Stimulated activated CD8-positive, alpha-beta memory T cell treated with anti-CD3 and anti-CD28 coated beads, Interleukin-4, amount 100 ng/mL, for 4 hours (primary cell): Measurements from ENCODE around the gene LCNL1.
"Not testable (repeated sequence)": the region's sequence is repeated elsewhere in the genome, so short reads cannot be mapped to it uniquely, and the experiment has no call there.

ENCODE experiments used
- DNase-seq, 2 donors: peaks; one replicate each; pipeline ENCODE4 v3.0.0-alpha.2; 2020; ENCODE audit warnings: low read depth in 2 of 2, low spot score in 1 of 2

Gene LCNL1

GRCh38 chr9:136991993-136992818, 9.4 kb downstream of the LCNL1 start, which contains the start of gene PAXX:
Gene PAXX, plus strand, starts transcription at chr9:136992422. Its CDS starts 22 bp downstream, at chr9:136992444.
- DNase-seq = peak; percentile 82 to 87

GRCh38 chr9:136992819-136993369, 10.1 kb downstream of the LCNL1 start:
- no peak for DNase-seq

GRCh38 chr9:136994180-136994887, 11.5 kb downstream of the LCNL1 start:
- no peak for DNase-seq

GRCh38 chr9:136994888-136995230, 12.1 kb downstream of the LCNL1 start:
- DNase-seq = no peak

DNA sequence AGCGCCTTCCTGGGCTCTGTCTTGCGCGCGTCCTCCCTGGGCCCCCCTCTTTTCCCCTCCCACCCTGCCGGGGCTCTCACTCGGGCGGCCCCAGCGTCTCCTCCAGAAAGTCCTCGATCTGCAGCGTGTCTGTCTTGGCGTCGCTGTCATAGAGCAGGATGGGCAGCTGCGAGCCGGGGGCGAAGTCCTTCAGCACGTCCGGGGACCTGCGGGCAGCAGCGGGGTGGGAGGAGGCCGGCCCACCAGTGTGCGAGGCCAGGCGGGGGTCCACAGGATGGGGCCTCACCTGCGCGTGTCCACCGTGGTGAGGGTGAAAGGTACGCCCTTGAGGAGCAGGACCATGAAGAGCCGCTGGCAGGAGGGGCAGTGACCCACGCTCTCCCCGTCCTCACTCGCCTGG, 12.6 kb downstream of the LCNL1 start:
- no peak for DNase-seq

DNA sequence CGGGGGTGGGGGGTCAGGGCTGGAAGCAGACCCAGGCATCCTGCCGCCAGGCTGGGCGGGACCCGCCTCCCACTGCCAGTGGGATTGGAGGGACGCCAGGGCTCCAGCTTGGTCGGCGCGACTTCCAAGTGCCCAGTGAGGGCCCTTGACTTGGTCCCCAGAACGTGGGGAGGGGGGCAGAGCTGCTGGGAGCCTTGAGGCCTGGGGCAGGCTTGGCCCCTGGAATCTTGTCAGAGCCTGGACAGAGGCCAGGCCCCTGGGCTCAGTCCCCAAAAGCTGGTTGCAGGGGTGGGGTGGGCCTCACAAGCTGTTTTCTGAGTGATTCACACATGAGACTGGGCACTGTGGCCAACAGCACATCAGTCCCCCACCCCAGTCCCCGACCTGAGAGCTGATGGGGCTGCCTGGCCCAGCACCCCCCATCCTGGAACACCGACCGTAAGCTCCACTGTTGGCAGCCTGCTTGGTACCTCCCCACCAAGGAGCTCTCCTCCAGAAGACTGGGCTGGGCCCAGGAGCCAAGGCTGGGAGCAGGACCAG, 13.0 kb downstream of the LCNL1 start:
- no peak for DNase-seq

DNA sequence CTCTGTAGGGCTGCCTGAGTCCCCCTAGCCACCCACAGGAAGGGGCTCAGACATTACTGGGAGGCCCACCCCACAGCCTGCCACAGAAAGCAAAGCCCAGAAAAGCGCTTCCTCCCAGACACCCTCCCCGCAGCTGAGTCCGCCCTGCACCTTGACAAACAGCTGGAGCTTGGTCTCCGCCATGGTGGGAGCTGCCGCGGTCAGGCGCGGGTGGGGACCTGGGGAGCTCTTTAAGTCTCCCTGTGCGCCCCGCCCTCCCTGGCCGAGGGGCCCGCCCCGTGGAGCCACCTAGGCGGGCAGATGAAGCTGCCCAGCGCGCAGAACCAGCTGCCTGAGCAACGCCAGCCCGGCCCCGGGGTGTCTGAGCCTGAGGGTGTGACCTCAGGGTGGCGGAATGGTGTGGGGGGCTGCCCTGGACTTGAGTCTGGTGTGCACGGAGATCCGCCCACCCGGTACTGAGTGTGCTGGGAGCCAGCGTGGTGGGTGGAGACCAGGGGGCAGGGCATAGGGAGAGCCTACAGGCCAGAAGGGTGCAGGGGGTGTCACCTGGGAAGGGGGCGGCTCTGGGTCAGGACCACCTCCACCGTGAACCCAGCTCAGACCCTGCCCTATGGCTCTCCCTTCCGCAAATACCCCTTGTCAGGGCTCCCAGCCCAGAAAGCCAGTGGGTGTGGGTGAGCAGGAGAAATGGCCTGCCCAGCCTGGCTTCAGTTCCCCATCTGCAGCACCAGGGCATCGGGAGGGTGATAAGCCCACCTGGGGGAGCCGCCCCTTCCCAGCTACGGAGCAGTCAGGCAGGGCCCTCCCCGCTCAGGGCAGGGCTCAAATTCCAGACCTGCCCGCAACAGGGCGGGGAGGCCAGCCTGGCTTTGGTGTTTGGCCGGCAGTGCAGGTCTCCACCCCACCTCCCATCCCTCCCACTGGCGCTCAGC, 13.8 kb downstream of the LCNL1 start, which contains the start of gene CLIC3:
TSS of gene CLIC3 (minus strand) at position 208 of the 932 bp plus-strand sequence. CDS start at position 183, 25 bp downstream.
- peak in 1 of 2 donors; percentile 42 for DNase-seq

- DNase-seq = no peak
Measured at GRCh38 chr9:136997371-136997770, 14.6 kb downstream of the LCNL1 start.

GRCh38 chr9:136997830-136998234, 15.0 kb downstream of the LCNL1 start:
- DNase-seq = no peak

DNA sequence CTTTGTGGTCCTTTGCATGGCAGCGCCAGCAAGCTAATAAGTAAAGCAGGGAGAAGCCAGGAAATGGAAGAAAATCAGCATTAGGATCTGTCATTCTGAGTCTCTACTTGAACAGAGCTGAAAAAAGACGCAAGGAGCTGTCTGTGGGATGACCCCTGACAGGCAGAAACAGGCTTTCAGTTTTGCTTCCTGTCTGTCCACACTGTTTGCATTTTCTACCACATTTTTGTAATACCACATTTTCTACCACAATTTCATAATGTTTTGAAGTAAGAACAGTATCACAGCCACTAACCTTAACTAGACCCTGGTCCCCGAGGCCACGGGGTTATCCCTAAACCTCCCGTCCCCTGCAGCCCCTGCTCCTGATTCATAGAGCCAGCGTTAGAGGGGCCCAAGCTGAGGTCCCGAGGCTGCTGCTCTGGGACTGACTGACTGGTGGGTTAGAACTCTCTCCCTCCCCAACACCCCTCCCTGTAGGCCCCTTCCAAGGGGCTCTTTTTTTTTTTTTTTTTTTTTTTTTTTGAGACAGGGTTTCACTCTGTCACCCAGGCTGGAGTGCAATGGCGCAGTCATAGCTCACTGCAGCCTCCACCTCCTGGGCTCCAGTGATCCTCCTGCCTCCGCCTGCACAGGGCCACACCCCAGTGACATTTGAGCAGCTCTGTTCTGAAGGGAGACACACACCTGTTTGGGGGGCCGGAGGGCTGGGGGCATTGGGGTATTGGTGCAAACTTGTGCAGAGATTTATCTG, 17.6 kb downstream of the LCNL1 start:
- DNase-seq = no peak

DNA sequence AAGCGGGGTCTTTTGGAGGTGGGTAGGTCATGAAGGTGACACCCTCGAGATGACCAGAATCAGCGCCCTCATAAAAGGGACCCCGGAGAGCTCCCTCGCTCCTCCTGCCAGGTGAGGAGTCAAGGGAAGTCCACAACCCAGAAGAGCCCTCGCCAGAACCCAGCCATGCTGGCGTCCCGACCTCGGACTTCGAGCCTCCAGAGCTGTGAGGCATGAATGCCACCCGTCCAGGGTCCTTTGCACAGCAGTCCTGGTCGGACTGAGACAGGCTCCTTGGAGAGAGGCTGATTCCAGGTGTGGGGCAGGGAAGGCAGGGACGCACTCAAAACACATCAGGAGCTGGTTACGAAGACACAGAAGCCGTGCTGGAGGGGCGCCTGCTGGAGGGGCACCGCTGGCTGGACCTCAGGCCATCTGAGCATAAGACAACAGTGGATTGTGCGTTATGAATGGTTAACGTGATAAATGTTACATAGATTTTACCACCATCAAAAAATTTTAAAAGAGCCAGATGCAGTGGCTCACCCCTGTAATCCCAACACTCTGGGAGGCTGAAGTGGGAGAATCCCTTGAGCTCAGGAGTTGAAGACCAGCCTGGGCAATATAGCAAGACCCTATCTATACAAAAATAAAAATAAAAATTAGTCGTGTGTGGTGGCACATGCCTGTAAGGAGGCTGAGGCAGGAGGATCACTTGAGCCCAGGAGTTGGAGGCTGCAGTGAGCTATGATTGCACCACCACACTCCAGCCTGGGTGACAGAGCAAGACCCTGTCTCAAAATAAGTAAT, 19.3 kb downstream of the LCNL1 start:
- no peak for DNase-seq

DNA sequence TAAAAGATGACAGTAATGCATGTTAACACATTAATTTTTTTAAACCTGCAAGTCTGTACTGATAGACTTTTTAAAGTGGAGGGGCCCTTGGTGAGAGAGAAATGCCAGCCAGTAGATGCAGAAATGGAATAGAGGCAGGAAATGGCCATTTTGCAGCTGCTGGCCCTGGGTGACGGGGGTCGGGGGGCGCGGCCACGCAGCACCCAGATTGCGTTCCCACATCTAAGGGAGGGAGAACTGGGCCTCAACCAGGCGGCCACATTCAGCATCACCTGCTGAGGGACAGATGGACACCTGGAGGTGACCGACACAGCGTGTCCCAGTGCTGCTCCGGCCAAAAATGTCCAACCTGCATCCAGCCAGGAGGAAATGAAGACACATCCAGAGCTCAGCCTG, 19.9 kb downstream of the LCNL1 start:
- no peak for DNase-seq

DNA sequence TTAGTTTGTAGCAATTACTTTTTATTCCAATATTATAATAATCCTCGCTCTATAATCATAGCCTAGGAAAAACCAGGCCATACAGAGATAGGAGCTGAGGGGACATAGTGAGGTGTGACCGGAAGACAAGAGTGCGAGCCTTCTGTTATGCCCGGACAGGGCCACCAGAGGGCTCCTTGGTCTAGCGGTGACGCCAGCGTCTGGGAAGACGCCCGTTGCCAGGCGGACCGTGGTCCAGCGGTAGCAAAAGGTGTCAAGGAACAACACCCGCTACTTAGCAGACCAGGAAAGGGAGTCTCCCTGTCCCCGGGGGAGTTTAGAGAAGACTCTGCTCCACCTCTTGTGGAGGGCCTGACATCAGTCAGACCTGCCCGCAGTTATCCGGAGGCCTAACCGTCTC, 21.5 kb downstream of the LCNL1 start:
- not testable (repeated sequence) for DNase-seq

- DNase-seq = no peak
Measured at GRCh38 chr9:137006116-137007003, 23.6 kb downstream of the LCNL1 start.

- DNase-seq = no peak
Measured at GRCh38 chr9:137007108-137007815, 24.5 kb downstream of the LCNL1 start.

GRCh38 chr9:137007816-137008270, 25.1 kb downstream of the LCNL1 start:
- DNase-seq = no peak

DNA sequence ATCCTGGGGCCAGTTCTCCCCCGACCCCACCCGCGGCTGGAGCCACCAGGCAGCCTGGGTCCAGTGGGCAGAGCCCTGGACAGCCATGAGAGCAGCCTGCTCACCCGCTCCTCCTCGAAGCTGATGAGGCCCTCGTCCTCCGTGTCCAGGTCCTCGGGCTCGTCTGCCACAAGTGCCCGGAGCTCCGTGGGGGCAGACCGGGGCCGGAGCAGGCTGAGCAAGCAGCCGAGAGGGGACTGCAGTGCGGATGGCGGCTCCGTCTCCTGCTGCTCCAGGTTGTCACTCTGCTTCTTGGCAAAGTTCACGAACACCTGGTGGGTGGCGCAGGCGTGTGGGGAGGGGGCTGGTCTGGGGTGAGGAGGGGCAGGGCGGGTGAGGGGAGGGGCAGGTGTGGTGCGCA, 25.5 kb downstream of the LCNL1 start:
- no peak for DNase-seq
